MM.1S (cell line): ENCODE results near the gene CAMSAP1.

Experiments
- DNase-seq: peaks from one replicate; pipeline ENCODE4 v3.0.0-alpha.2; 2015
- H2AFZ ChIP-seq: fragments of 300-600 bp; sonication (generic); 2 replicates; pipeline ENCODE4 v1.6.0; 2016; ENCODE audit warnings: antibody characterized with exemption, low read length
- H3F3A ChIP-seq: fragments of 300-600 bp; sonication (generic); 2 replicates; pipeline ENCODE4 v1.6.1; 2016; ENCODE audit warnings: mild to moderate bottlenecking, antibody characterized with exemption, low read length, moderate library complexity, mixed read lengths; ENCODE audit not compliant: insufficient read depth
- H3K27ac ChIP-seq: fragments of 300-600 bp; sonication (generic); 2 replicates; pipeline ENCODE4 v1.5.1; 2016; ENCODE audit warnings: mild to moderate bottlenecking, low read length
- H3K27me3 ChIP-seq: fragments of 300-600 bp; sonication (generic); replicated peaks from 2 replicates; pipeline ENCODE4 v1.6.0; 2016; ENCODE audit warnings: low read length; ENCODE audit not compliant: insufficient read depth
- H3K36me3 ChIP-seq: fragments of 300-600 bp; sonication (generic); replicated peaks from 2 replicates; pipeline ENCODE4 v1.6.1; 2016; ENCODE audit warnings: mild to moderate bottlenecking, low read length, mixed read lengths; ENCODE audit not compliant: insufficient read depth
- H3K4me1 ChIP-seq: fragments of 300-600 bp; sonication (generic); 2 replicates; pipeline ENCODE4 v1.6.1; 2016; ENCODE audit warnings: low read length, mixed read lengths
- H3K4me2 ChIP-seq: fragments of 300-600 bp; sonication (generic); 2 replicates; pipeline ENCODE4 v1.6.0; 2016; ENCODE audit warnings: low read depth, low read length
- H3K4me3 ChIP-seq: fragments of 300-600 bp; sonication (generic); 2 replicates; pipeline ENCODE4 v1.5.1; 2016; ENCODE audit warnings: low read length, mixed read lengths
- H3K79me2 ChIP-seq: fragments of 300-600 bp; sonication (generic); 2 replicates; pipeline ENCODE4 v1.6.1; 2016; ENCODE audit warnings: mixed run types, low read length, mixed read lengths
- H3K9ac ChIP-seq: fragments of 300-600 bp; sonication (generic); 2 replicates; pipeline ENCODE4 v1.6.1; 2016; ENCODE audit warnings: low read length, mixed read lengths
- H3K9me2 ChIP-seq: fragments of 300-600 bp; sonication (generic); replicated peaks from 2 replicates; pipeline ENCODE4 v1.6.1; 2016; ENCODE audit warnings: mild to moderate bottlenecking, low read length, mixed read lengths; ENCODE audit not compliant: insufficient read depth
- H3K9me3 ChIP-seq: fragments of 300-600 bp; sonication (generic); replicated peaks from 2 replicates; pipeline ENCODE4 v1.6.1; 2016; ENCODE audit warnings: mild to moderate bottlenecking, low read length, mixed read lengths; ENCODE audit not compliant: insufficient read depth
- H4K20me1 ChIP-seq: fragments of 300-600 bp; sonication (generic); 2 replicates; pipeline ENCODE4 v1.6.1; 2016; ENCODE audit warnings: mild to moderate bottlenecking, low read length, moderate library complexity, mixed read lengths; ENCODE audit not compliant: insufficient read depth
- EZH2 ChIP-seq: fragments of 300-600 bp; sonication (generic); optimal IDR thresholded peaks from 2 replicates; pipeline ENCODE3; 2017; ENCODE audit warnings: low read depth, mild to moderate bottlenecking, antibody characterized with exemption, low read length, mixed read lengths
- EZH2phosphoT487 ChIP-seq: fragments of 300-600 bp; sonication (generic); IDR thresholded peaks from 2 replicates; pipeline ENCODE4 v1.6.1; 2018; ENCODE audit warnings: antibody characterized with exemption, low read length
- TF ChIP-seq, protein P1 (sequence below): fragments of 300-600 bp; sonication (generic); IDR thresholded peaks from 2 replicates; pipeline ENCODE4 v1.5.1; 2016; ENCODE audit warnings: antibody characterized with exemption, low read length, mixed read lengths

CAMSAP1 gene

DNA sequence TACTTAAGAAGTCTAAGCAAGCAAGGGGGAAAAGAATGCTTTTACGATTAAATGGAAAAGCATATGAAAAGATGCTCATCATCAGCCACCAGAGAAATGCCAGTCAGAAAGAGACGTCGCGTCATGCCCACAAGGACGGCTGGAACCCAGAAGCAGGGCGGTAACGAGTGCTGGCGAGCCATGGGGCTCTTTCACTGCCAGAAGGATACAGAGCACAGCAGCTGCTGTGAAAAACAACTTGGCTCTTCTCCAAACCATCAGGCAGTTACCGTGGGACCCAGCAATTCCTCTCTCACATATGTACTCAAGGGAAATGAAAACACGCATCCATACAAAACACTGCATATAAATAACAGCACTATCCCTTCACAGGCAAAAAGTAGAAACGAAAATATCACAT, 95.5 kb downstream of the CAMSAP1 start:
- Histone ChIP-seq H3K79me2 (no peaks in the 10 kb centered on the region), H3K9me3 (no peaks in the 10 kb centered on the region), H3K27ac (no peak overlapping the region), H2AFZ (no peak overlapping the region), H3K4me2 (no peak overlapping the region), H3K9ac (no peak overlapping the region), H3K36me3 (no peaks in the 10 kb centered on the region), H4K20me1 (no peaks in the 10 kb centered on the region), H3K4me3 (no peak overlapping the region), H3K27me3 (no peaks in the 10 kb centered on the region), H3K4me1 (no peaks in the 10 kb centered on the region), H3F3A (no peaks in the 10 kb centered on the region), H3K9me2 (no peaks in the 10 kb centered on the region)
- TF ChIP-seq, protein P1, sequence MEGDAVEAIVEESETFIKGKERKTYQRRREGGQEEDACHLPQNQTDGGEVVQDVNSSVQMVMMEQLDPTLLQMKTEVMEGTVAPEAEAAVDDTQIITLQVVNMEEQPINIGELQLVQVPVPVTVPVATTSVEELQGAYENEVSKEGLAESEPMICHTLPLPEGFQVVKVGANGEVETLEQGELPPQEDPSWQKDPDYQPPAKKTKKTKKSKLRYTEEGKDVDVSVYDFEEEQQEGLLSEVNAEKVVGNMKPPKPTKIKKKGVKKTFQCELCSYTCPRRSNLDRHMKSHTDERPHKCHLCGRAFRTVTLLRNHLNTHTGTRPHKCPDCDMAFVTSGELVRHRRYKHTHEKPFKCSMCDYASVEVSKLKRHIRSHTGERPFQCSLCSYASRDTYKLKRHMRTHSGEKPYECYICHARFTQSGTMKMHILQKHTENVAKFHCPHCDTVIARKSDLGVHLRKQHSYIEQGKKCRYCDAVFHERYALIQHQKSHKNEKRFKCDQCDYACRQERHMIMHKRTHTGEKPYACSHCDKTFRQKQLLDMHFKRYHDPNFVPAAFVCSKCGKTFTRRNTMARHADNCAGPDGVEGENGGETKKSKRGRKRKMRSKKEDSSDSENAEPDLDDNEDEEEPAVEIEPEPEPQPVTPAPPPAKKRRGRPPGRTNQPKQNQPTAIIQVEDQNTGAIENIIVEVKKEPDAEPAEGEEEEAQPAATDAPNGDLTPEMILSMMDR, result no peak
- TF ChIP-seq EZH2 (no peak), EZH2phosphoT487 (no peak)
- DNase-seq, result no peak

DNA sequence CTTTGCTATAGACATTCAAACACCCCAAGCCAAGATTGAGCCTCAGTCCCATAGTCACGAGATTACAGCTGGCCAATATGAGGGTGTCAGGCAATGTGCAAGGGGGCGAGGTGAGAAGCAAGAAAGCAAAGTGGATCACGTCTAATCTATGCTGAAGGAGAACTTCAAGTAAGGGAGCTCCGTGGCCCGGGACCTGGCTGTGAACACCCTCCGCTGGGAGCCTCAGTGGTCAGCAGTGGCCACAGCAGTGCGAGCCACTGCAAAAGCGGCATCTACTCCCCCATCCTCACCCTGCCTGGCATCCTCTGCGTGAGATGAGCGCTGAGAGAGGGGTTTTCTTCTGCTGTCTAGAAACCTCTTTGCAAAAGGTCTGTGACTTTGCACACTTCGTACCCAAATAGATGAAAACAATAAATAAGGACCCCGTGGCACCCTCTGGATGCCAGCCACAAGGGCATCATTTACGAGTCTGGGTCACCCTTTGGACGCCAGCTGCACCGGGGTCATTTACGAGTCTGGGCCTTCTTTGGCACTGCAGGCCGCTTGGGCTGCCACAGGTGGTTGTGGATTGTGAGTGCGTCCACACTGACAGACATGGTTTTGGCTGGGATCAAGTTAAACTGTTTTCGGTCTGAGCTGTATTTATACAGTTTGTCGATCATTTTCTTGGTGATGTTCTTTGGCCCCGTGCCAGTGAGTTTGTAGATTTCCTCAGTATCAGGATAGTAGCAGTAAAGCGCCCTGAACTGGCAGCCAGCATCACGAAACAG, 96.4 kb downstream of the CAMSAP1 start:
- Histone ChIP-seq H3K4me1 (no peaks in the 10 kb centered on the region), H3K9me2 (no peaks in the 10 kb centered on the region), H2AFZ (no peak overlapping the region), H3K27me3 (no peaks in the 10 kb centered on the region), H3K4me2 (no peak overlapping the region), H4K20me1 (no peaks in the 10 kb centered on the region), H3K4me3 (no peak overlapping the region), H3K36me3 (no peaks in the 10 kb centered on the region), H3K27ac (no peak overlapping the region), H3K79me2 (no peaks in the 10 kb centered on the region), H3K9me3 (no peaks in the 10 kb centered on the region), H3K9ac (no peak overlapping the region), H3F3A (no peaks in the 10 kb centered on the region)
- DNase-seq, result no peak
- TF ChIP-seq EZH2phosphoT487 (no peak), EZH2 (no peak)
- TF ChIP-seq, protein P1, result no peak

DNA sequence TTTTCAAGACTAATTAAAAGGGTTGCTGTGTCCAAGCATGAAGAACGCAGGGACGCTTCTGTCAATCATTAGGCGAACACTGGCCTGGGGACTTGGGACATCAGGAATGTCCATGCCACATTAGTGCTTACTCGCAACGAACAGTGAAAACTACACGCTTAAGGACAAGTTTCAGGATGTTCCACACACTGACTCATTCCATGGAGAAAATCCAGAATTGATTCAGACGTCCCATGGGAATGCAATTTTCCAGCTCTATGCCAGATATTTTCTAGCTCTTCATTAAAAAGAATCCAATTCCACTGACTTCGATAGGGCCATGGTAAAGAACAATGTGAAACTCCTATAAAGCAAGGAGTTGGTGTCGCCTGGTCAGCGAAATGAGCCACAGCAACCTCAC, 98.2 kb downstream of the CAMSAP1 start:
- no peak overlapping the region for H3K4me2 ChIP-seq
- H3K9ac ChIP-seq, result no peak overlapping the region
- no peaks in the 10 kb centered on the region for H3K27me3 ChIP-seq
- no peak overlapping the region for H3K4me3 ChIP-seq
- no peak overlapping the region for H2AFZ ChIP-seq
- H3K4me1 ChIP-seq, result no peaks in the 10 kb centered on the region
- no peak for TF ChIP-seq EZH2phosphoT487
- TF ChIP-seq EZH2, result no peak
- TF ChIP-seq, protein P1, result no peak
- H3K9me2 ChIP-seq, result no peaks in the 10 kb centered on the region
- H3K9me3 ChIP-seq, result no peaks in the 10 kb centered on the region
- no peaks in the 10 kb centered on the region for H4K20me1 ChIP-seq
- DNase-seq, result no peak
- H3K79me2 ChIP-seq, result no peaks in the 10 kb centered on the region
- H3K36me3 ChIP-seq, result no peaks in the 10 kb centered on the region
- no peaks in the 10 kb centered on the region for H3F3A ChIP-seq
- no peak overlapping the region for H3K27ac ChIP-seq
